Vagina (tissue), 2 donors: ENCODE data around the gene GPR42. TPM values are rescaled to one million over a fixed set of nuclear protein-coding genes. Genes with fewer than 3 reads are reported as not detected.

Experiments used
- DNase-seq, 2 donors: peaks; one replicate each; pipeline ENCODE4 v3.0.0-alpha.2; 2017; ENCODE audit errors: extremely low spot score in 2 of 2
- H3K27ac ChIP-seq: fragments of 200-600 bp; sonication (generic); one replicate; pipeline ENCODE4 v1.5.1; 2019
- H3K27me3 ChIP-seq: fragments of 200-600 bp; sonication (generic); one replicate; pipeline ENCODE4 v1.5.1; 2019
- H3K36me3 ChIP-seq, 2 donors: fragments of 200-600 bp; sonication (generic); one replicate each; pipeline ENCODE4 v1.5.1; 2017 to 2019
- H3K4me1 ChIP-seq: fragments of 200-600 bp; sonication (generic); one replicate; pipeline ENCODE4 v1.5.1; 2019
- H3K4me3 ChIP-seq, 2 donors: fragments of 200-600 bp; sonication (generic); 1 replicate in 1 of 2; 2 replicates in 1 of 2; pipeline ENCODE4 v1.5.1; 2016 to 2019
- H3K9me3 ChIP-seq: fragments of 200-600 bp; sonication (generic); one replicate; pipeline ENCODE4 v1.5.1; 2019
- POLR2A ChIP-seq, 2 donors: fragments of 450-650 bp; IDR thresholded peaks; one replicate each; pipeline ENCODE4 v1.6.1; 2017; ENCODE audit warnings: antibody characterized with exemption in 2 of 2, mild to moderate bottlenecking in 2 of 2, moderate library complexity in 2 of 2
- POLR2AphosphoS5 ChIP-seq, 2 donors: sonication (generic); formaldehyde crosslinking; IDR thresholded peaks; one replicate each; pipeline ENCODE4 v1.9.0; 2017; ENCODE audit warnings: antibody characterized with exemption in 2 of 2, mild to moderate bottlenecking in 2 of 2, low read depth in 1 of 2; ENCODE audit not compliant: insufficient read depth in 1 of 2
- intact Hi-C: fragments of 100-400 bp; cut with DNase I; formaldehyde crosslinking; loops from one replicate; pipeline ENCODE4 v1.15.1; 2023
- total RNA-seq: library from RNA; depleted of rRNA; stranded (reverse); fragments of >200 nt; gene quantifications from one replicate; pipeline ENCODE4 v1.2.3, GENCODE V29; 2016
- TF ChIP-seq, protein P1 (sequence below), 3 experiments: fragments of 450-650 bp in 2 of 3; fragments of 200-600 bp in 1 of 3; sonication (generic) in 1 of 3; IDR thresholded peaks; one replicate each; pipeline ENCODE4 v1.5.1; 2017 to 2019; ENCODE audit warnings: antibody characterized with exemption in 3 of 3, mild to moderate bottlenecking in 2 of 3, moderate library complexity in 2 of 3

GPR42 gene
- total RNA-seq, 1 donor from 2014 or later = not detected

- TF ChIP-seq POLR2A (IDR thresholded peaks at IDR 0.05) = no peak
- TF ChIP-seq, protein P1, sequence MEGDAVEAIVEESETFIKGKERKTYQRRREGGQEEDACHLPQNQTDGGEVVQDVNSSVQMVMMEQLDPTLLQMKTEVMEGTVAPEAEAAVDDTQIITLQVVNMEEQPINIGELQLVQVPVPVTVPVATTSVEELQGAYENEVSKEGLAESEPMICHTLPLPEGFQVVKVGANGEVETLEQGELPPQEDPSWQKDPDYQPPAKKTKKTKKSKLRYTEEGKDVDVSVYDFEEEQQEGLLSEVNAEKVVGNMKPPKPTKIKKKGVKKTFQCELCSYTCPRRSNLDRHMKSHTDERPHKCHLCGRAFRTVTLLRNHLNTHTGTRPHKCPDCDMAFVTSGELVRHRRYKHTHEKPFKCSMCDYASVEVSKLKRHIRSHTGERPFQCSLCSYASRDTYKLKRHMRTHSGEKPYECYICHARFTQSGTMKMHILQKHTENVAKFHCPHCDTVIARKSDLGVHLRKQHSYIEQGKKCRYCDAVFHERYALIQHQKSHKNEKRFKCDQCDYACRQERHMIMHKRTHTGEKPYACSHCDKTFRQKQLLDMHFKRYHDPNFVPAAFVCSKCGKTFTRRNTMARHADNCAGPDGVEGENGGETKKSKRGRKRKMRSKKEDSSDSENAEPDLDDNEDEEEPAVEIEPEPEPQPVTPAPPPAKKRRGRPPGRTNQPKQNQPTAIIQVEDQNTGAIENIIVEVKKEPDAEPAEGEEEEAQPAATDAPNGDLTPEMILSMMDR (IDR thresholded peaks at IDR 0.05) = no peak
- TF ChIP-seq POLR2AphosphoS5 (IDR thresholded peaks at IDR 0.05; ENCODE audit: insufficient read depth in 1 of 2, low read depth in 1 of 2) = no peak
- Histone ChIP-seq H3K27ac (no peak overlapping the region), H3K4me3 (no peak overlapping the region), H3K4me1 (no peaks in the 10 kb centered on the region), H3K27me3 (no peaks in the 10 kb centered on the region), H3K9me3 (no peaks in the 10 kb centered on the region), H3K36me3 (no peaks in the 10 kb centered on the region)
- intact Hi-C loops = no loop called here
- no peak for DNase-seq
These were observed 32.4 kb downstream of the GPR42 start for GRCh38 chr19:35403116-35403760.

DNA sequence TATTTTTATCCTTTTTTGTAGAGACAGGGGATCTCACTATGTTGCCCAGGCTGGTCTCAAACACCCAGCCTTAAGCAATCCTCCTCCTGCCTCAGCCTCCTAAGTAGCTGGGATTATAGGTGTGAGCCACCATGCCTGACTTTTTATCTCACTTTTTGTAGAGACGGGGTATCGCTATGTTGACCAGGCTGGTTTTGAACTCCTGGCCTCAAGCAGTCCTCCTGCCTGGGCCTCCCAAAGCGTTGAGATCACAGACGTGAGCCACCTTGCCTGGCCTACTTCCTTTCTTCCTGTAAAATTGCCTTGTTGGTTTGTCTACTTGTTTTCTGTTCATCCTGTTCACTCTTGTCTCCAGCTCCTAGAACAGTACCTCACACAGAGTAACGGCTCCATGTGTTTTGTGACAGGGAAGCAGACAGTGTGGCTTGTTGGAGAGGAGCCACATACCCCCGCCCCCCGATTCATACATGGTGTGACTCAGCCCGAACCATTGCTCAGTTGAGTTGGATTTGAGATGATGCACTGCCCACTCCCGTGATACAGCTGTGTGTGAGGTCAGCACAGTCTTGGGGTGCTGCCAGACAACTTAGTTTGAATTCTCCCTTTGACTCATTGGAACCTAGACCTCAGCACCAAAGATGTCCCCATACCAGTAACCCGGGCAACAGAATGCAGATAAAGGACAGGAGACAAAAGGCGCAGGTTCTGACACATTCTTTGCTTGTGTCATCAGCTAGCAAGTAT is 34.2 kb downstream of the GPR42 start:
- no peak overlapping the region for H3K27ac ChIP-seq
- intact Hi-C loops = no loop called here

GRCh38 chr19:35407619-35408018 is 36.8 kb downstream of the GPR42 start:
- no peaks in the 10 kb centered on the region for H3K27me3 ChIP-seq
- H3K36me3 ChIP-seq = no peaks in the 10 kb centered on the region
- DNase-seq = no peak
- intact Hi-C loops = no loop called here
- no peak overlapping the region for H3K27ac ChIP-seq
- H3K9me3 ChIP-seq = no peaks in the 10 kb centered on the region
- H3K4me3 ChIP-seq = no peak overlapping the region
- no peaks in the 10 kb centered on the region for H3K4me1 ChIP-seq
- TF ChIP-seq, protein P1 (IDR thresholded peaks at IDR 0.05) = no peak
- TF ChIP-seq POLR2A (IDR thresholded peaks at IDR 0.05) (no peak), POLR2AphosphoS5 (IDR thresholded peaks at IDR 0.05; ENCODE audit: insufficient read depth in 1 of 2, low read depth in 1 of 2) (no peak)

More for the DNA sequence above, 34.2 kb downstream of the GPR42 start:
- Histone ChIP-seq H3K27me3 (no peaks in the 10 kb centered on the region), H3K4me1 (no peaks in the 10 kb centered on the region), H3K36me3 (no peaks in the 10 kb centered on the region), H3K4me3 (no peak overlapping the region), H3K9me3 (no peaks in the 10 kb centered on the region)
- TF ChIP-seq POLR2A (IDR thresholded peaks at IDR 0.05) (no peak), POLR2AphosphoS5 (IDR thresholded peaks at IDR 0.05; ENCODE audit: insufficient read depth in 1 of 2, low read depth in 1 of 2) (no peak)
- TF ChIP-seq, protein P1 (IDR thresholded peaks at IDR 0.05) = no peak
- no peak for DNase-seq

GRCh38 chr19:35408284-35409171 is 37.7 kb downstream of the GPR42 start:
- H3K9me3 ChIP-seq = no peaks in the 10 kb centered on the region
- H3K4me3 ChIP-seq = no peak overlapping the region
- DNase-seq = no peak
- no peaks in the 10 kb centered on the region for H3K27me3 ChIP-seq
- no peaks in the 10 kb centered on the region for H3K36me3 ChIP-seq
- no peak overlapping the region for H3K27ac ChIP-seq
- intact Hi-C loops = no loop called here
- TF ChIP-seq POLR2AphosphoS5 (IDR thresholded peaks at IDR 0.05; ENCODE audit: insufficient read depth in 1 of 2, low read depth in 1 of 2) = no peak
- no peak for TF ChIP-seq POLR2A (IDR thresholded peaks at IDR 0.05)
- TF ChIP-seq, protein P1 (IDR thresholded peaks at IDR 0.05) = no peak
- no peaks in the 10 kb centered on the region for H3K4me1 ChIP-seq
